Measurements from ENCODE around the gene LRRC42.

The LRRC42 gene

GRCh38 chr1:54004481-54005049 is 58.4 kb downstream of the LRRC42 start:
- DNase-seq (ENCODE audit: low spot score) = no peak

- DNase-seq (ENCODE audit: low spot score) = no peak
Measured at GRCh38 chr1:54006508-54006907, 60.4 kb downstream of the LRRC42 start.

- DNase-seq (ENCODE audit: low spot score) = no peak
Measured at GRCh38 chr1:54007613-54008012, 61.5 kb downstream of the LRRC42 start.

- DNase-seq (ENCODE audit: low spot score) = no peak
Measured at GRCh38 chr1:54008876-54009275, 62.7 kb downstream of the LRRC42 start.

- DNase-seq (ENCODE audit: low spot score) = no peak
Measured at GRCh38 chr1:54009406-54009805, 63.3 kb downstream of the LRRC42 start.

- DNase-seq (ENCODE audit: low spot score) = no peak
Measured at GRCh38 chr1:54010415-54011117, 64.4 kb downstream of the LRRC42 start.

- no peak for DNase-seq (ENCODE audit: low spot score)
Measured at GRCh38 chr1:54011316-54012007, 65.3 kb downstream of the LRRC42 start.

- DNase-seq (ENCODE audit: low spot score) = no peak
Measured at GRCh38 chr1:54012008-54012325, 65.8 kb downstream of the LRRC42 start.

- no peak for DNase-seq (ENCODE audit: low spot score)
Measured at GRCh38 chr1:54012863-54013262, 66.7 kb downstream of the LRRC42 start.

- DNase-seq (ENCODE audit: low spot score) = no peak
Measured at GRCh38 chr1:54013393-54014008, 67.4 kb downstream of the LRRC42 start.

- DNase-seq (ENCODE audit: low spot score) = no peak
Measured at GRCh38 chr1:54014009-54014629, 68.0 kb downstream of the LRRC42 start.

- no peak for DNase-seq (ENCODE audit: low spot score)
Measured at GRCh38 chr1:54016343-54017282, 70.5 kb downstream of the LRRC42 start.

Measured in hematopoietic multipotent progenitor cell treated with erythropoietin and hydrocortisone succinate and interleukin-3 and kit ligand, for 15 days (in vitro differentiated cells).